ENCODE results near the gene THSD7B. TPM values are rescaled to one million over a fixed set of nuclear protein-coding genes. Genes with fewer than 3 reads are reported as not detected.

The THSD7B gene
- total RNA-seq, 1 experiment from 2014 or later = under 0.01 TPM

DNA sequence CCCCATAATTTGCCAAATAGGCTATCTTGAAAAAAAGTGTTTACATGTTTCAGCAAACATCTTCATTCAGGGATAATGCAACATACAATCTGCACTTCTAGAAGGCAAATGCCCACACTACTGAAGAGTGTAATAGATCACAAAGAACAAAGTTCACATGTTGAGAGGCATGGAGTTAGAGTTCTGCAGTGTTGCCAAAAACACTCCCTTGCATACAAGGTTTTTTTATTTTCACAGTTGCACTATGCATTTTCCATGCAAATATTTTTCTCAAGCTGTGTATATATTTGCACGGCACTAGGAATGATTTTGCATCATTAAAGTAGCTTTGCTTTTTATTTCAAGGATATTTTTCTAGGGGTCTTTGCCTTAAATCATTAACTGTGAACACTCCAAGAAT is 409.9 kb downstream of the THSD7B start:
- CTCF ChIA-PET = no interaction called here
- no peak overlapping the region for H3K4me3 ChIP-seq (ENCODE audit: low read length)
- H3K4me2 ChIP-seq (ENCODE audit: low read length) = no peak overlapping the region
- no peak overlapping the region for H2AFZ ChIP-seq (ENCODE audit: low read length)
- H3K4me1 ChIP-seq (ENCODE audit: insufficient read depth, low read length) = peaks cover 38% of the 10 kb centered on the region
- ATAC-seq (no peak), DNase-seq (no peak)
- TF ChIP-seq EZH2phosphoT487 (IDR thresholded peaks at IDR 0.05; ENCODE audit: borderline replicate concordance, low read length) = no peak
- no peak for TF ChIP-seq EZH2 (IDR thresholded peaks at IDR 0.05; ENCODE audit: low read length, unreplicated experiment)
- TF ChIP-seq CTCF (conservative IDR thresholded peaks at IDR 0.05; ENCODE audit: low read depth, low read length) = no peak
- POLR2A ChIA-PET (ENCODE audit: unreplicated experiment) = no interaction called here
- no TSS peak for BruUV-seq (replicated peaks)
- H3K36me3 ChIP-seq (ENCODE audit: low read depth, low read length) = no peaks in the 10 kb centered on the region
- no peaks in the 10 kb centered on the region for H3K27me3 ChIP-seq (ENCODE audit: low read length)
- peaks cover 5% of the 10 kb centered on the region for H3F3A ChIP-seq (ENCODE audit: low read length, unreplicated experiment)
- H3K79me2 ChIP-seq (ENCODE audit: low read length) = no peaks in the 10 kb centered on the region
- no peaks in the 10 kb centered on the region for H4K20me1 ChIP-seq (ENCODE audit: low read length)
- no peak overlapping the region for H3K27ac ChIP-seq (ENCODE audit: low read length)
- H3K9me3 ChIP-seq (ENCODE audit: low read length) = no peaks in the 10 kb centered on the region
- intact Hi-C loops (cut with micrococcal nuclease) = no loop called here
- no peaks in the 10 kb centered on the region for H3K9me2 ChIP-seq (replicated peaks; ENCODE audit: low read length)
- no peak overlapping the region for H3K9ac ChIP-seq (ENCODE audit: low read length)

DNA sequence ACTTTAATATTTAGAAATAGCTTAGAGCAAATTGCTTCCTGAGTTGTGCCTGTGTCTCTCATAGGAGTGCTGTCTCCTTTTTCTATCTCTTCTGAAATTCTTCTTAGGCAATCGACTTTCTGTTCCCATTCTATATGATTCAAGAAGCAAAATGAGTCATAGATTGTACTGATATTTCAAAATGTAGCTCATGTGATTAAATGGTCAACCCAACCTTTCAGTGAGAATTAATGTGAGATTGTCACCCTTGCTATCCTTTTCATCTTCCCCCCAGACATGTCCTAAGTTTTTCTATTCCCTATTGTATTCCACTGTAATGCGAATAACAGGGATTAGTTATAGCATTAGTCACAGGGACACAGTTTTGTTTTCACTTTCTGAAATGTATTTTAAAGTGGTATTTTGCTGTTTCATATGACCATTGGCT is 413.6 kb downstream of the THSD7B start:
- ATAC-seq (peak; percentile 38), DNase-seq (peak; percentile 81)
- intact Hi-C loops (cut with micrococcal nuclease) = no loop called here
- CTCF ChIA-PET = no interaction called here
- H3K9me2 ChIP-seq (replicated peaks; ENCODE audit: low read length) = no peaks in the 10 kb centered on the region
- H3K36me3 ChIP-seq (ENCODE audit: low read depth, low read length) = no peaks in the 10 kb centered on the region
- no peaks in the 10 kb centered on the region for H3K9me3 ChIP-seq (ENCODE audit: low read length)
- no peaks in the 10 kb centered on the region for H3K79me2 ChIP-seq (ENCODE audit: low read length)
- peak overlapping the region; percentile 37; the same call in 1 of the 2 replicates for H2AFZ ChIP-seq (ENCODE audit: low read length)
- H3K9ac ChIP-seq (ENCODE audit: low read length) = peak overlapping the region; percentile 14; the same call in 1 of the 2 replicates
- H3K27ac ChIP-seq (ENCODE audit: low read length) = peak overlapping the region; percentile 80
- POLR2A ChIA-PET (ENCODE audit: unreplicated experiment) = no interaction called here
- H3K4me3 ChIP-seq (ENCODE audit: low read length) = peak overlapping the region; percentile 40
- no peaks in the 10 kb centered on the region for H4K20me1 ChIP-seq (ENCODE audit: low read length)
- no peaks in the 10 kb centered on the region for H3K27me3 ChIP-seq (ENCODE audit: low read length)
- H3K4me1 ChIP-seq (ENCODE audit: insufficient read depth, low read length) = peaks cover 41% of the 10 kb centered on the region
- peaks cover 5% of the 10 kb centered on the region for H3F3A ChIP-seq (ENCODE audit: low read length, unreplicated experiment)
- no TSS peak for BruUV-seq (replicated peaks)
- TF ChIP-seq EZH2phosphoT487 (IDR thresholded peaks at IDR 0.05; ENCODE audit: borderline replicate concordance, low read length) = no peak
- TF ChIP-seq CTCF (conservative IDR thresholded peaks at IDR 0.05; ENCODE audit: low read depth, low read length) = no peak
- no peak for TF ChIP-seq EZH2 (IDR thresholded peaks at IDR 0.05; ENCODE audit: low read length, unreplicated experiment)
- H3K4me2 ChIP-seq (ENCODE audit: low read length) = peak overlapping the region; percentile 71

GRCh38 chr2:137179542-137179941 is 414.2 kb downstream of the THSD7B start:
- Histone ChIP-seq H3K4me2 (ENCODE audit: low read length) (peak overlapping the region; percentile 71), H2AFZ (ENCODE audit: low read length) (no peak overlapping the region), H3K36me3 (ENCODE audit: low read depth, low read length) (no peaks in the 10 kb centered on the region), H3K4me3 (ENCODE audit: low read length) (peak overlapping the region; percentile 40), H3K27me3 (ENCODE audit: low read length) (no peaks in the 10 kb centered on the region), H3K9ac (ENCODE audit: low read length) (peak overlapping the region; percentile 14; the same call in 1 of the 2 replicates), H3K4me1 (ENCODE audit: insufficient read depth, low read length) (peaks cover 39% of the 10 kb centered on the region), H3F3A (ENCODE audit: low read length, unreplicated experiment) (peaks cover 5% of the 10 kb centered on the region), H3K9me3 (ENCODE audit: low read length) (no peaks in the 10 kb centered on the region), H3K9me2 (replicated peaks; ENCODE audit: low read length) (no peaks in the 10 kb centered on the region), H3K27ac (ENCODE audit: low read length) (peak overlapping the region; percentile 80), H4K20me1 (ENCODE audit: low read length) (no peaks in the 10 kb centered on the region), H3K79me2 (ENCODE audit: low read length) (no peaks in the 10 kb centered on the region)
- ChIA-PET CTCF (no interaction called here), POLR2A (ENCODE audit: unreplicated experiment) (no interaction called here)
- ATAC-seq (peak; percentile 87), DNase-seq (peak; percentile 93)
- intact Hi-C loops (cut with micrococcal nuclease) = no loop called here
- BruUV-seq (replicated peaks) = no TSS peak
- TF ChIP-seq CTCF (conservative IDR thresholded peaks at IDR 0.05; ENCODE audit: low read depth, low read length) = no peak
- no peak for TF ChIP-seq EZH2phosphoT487 (IDR thresholded peaks at IDR 0.05; ENCODE audit: borderline replicate concordance, low read length)
- TF ChIP-seq EZH2 (IDR thresholded peaks at IDR 0.05; ENCODE audit: low read length, unreplicated experiment) = no peak

Measured in PC-3 (cell line).